ENCODE data around the gene CATSPER1.

CATSPER1 gene

GRCh38 chr11:65982824-65983588, 43.3 kb downstream of the CATSPER1 start:
- no peak for DNase-seq (ENCODE audit: low read depth)
- no peak for TF ChIP-seq CTCF (IDR thresholded peaks at IDR 0.05; ENCODE audit: insufficient read depth, low read depth, low read length, missing control alignments)

GRCh38 chr11:65981972-65982823, 44.1 kb downstream of the CATSPER1 start:
- DNase-seq (ENCODE audit: low read depth) = no peak
- H3K4me3 ChIP-seq (ENCODE audit: low read length) = no peak overlapping the region
- no peak for TF ChIP-seq CTCF (IDR thresholded peaks at IDR 0.05; ENCODE audit: insufficient read depth, low read depth, low read length, missing control alignments)

More at GRCh38 chr11:65982824-65983588, 43.3 kb downstream of the CATSPER1 start:
- H3K4me3 ChIP-seq (ENCODE audit: low read length) = no peak overlapping the region

- DNase-seq (ENCODE audit: low read depth) = no peak
- H3K4me3 ChIP-seq (ENCODE audit: low read length) = no peak overlapping the region
- no peak for TF ChIP-seq CTCF (IDR thresholded peaks at IDR 0.05; ENCODE audit: insufficient read depth, low read depth, low read length, missing control alignments)
These were observed 45.1 kb downstream of the CATSPER1 start for GRCh38 chr11:65981101-65981740.

GRCh38 chr11:65979261-65979759, 47.0 kb downstream of the CATSPER1 start:
- DNase-seq (ENCODE audit: low read depth) = no peak
- H3K4me3 ChIP-seq (ENCODE audit: low read length) = no peak overlapping the region
- TF ChIP-seq CTCF (IDR thresholded peaks at IDR 0.05; ENCODE audit: insufficient read depth, low read depth, low read length, missing control alignments) = no peak

- H3K4me3 ChIP-seq (ENCODE audit: low read length) = no peak overlapping the region
- no peak for TF ChIP-seq CTCF (IDR thresholded peaks at IDR 0.05; ENCODE audit: insufficient read depth, low read depth, low read length, missing control alignments)
- no peak for DNase-seq (ENCODE audit: low read depth)
These were observed 47.7 kb downstream of the CATSPER1 start for GRCh38 chr11:65978391-65979238.

All from epithelial cell of esophagus (primary cell).